Measurements from ENCODE around the gene C5orf52.

The C5orf52 gene

DNA sequence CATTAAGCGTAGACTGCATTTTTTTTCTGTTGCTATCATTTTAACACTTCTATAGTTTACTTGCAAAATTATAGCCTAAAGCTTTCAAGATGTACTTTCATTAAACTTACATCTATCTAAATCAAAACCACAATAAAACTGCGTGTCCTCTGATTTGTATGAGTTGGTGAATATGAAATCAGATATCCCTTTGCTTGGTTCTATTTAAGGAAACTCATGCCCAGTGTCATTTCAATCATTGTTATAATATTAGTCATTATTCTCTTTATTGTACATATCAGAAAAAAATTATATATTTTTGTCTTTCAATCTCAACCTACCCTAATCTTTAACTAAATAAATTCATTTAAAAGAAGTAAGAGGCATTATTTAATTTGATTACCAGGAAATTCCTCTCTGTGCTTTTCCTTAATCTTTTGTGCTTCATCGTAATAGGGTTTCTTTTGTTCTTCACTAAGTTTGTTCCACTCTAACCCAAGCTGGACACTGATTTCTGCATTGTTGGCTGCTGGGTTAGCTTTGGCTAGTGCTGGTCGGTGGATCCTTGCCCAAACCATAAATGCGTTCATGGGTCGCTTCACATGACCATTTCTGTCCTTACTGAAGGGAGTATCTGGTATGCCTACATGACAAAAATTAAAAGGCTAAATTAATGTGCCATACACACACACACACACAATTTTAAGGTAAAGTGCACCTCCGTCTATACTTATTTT is 22.9 kb upstream of the C5orf52 start:
- no peaks in the 10 kb centered on the region for H3K36me3 ChIP-seq (replicated peaks)
- no peak overlapping the region for H3K4me3 ChIP-seq (ENCODE audit: low read depth, low read length)
- TF ChIP-seq, protein P1, sequence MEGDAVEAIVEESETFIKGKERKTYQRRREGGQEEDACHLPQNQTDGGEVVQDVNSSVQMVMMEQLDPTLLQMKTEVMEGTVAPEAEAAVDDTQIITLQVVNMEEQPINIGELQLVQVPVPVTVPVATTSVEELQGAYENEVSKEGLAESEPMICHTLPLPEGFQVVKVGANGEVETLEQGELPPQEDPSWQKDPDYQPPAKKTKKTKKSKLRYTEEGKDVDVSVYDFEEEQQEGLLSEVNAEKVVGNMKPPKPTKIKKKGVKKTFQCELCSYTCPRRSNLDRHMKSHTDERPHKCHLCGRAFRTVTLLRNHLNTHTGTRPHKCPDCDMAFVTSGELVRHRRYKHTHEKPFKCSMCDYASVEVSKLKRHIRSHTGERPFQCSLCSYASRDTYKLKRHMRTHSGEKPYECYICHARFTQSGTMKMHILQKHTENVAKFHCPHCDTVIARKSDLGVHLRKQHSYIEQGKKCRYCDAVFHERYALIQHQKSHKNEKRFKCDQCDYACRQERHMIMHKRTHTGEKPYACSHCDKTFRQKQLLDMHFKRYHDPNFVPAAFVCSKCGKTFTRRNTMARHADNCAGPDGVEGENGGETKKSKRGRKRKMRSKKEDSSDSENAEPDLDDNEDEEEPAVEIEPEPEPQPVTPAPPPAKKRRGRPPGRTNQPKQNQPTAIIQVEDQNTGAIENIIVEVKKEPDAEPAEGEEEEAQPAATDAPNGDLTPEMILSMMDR (IDR thresholded peaks at IDR 0.05; ENCODE audit: low read depth, low read length, missing control alignments) = no peak
- no peak overlapping the region for H3K27ac ChIP-seq
- in situ Hi-C loops (cut with HindIII; ENCODE audit: low pct_ligation_motif_present, low sequenced_read_pairs) = no loop called here
- DNase-seq = no peak
- H3K27me3 ChIP-seq (replicated peaks) = no peaks in the 10 kb centered on the region

- DNase-seq = no peak
- H3K27me3 ChIP-seq (replicated peaks) = no peaks in the 10 kb centered on the region
- in situ Hi-C loops (cut with HindIII; ENCODE audit: low pct_ligation_motif_present, low sequenced_read_pairs) = no loop called here
- no peak overlapping the region for H3K27ac ChIP-seq
- no peak overlapping the region for H3K4me3 ChIP-seq (ENCODE audit: low read depth, low read length)
- H3K36me3 ChIP-seq (replicated peaks) = no peaks in the 10 kb centered on the region
- TF ChIP-seq, protein P1 (IDR thresholded peaks at IDR 0.05; ENCODE audit: low read depth, low read length, missing control alignments) = no peak
These were observed 22.2 kb upstream of the C5orf52 start for GRCh38 chr5:157649101-157649500.

- in situ Hi-C loops (cut with HindIII; ENCODE audit: low pct_ligation_motif_present, low sequenced_read_pairs) = no loop called here
- DNase-seq = no peak
- Histone ChIP-seq H3K27ac (no peak overlapping the region), H3K27me3 (replicated peaks) (no peaks in the 10 kb centered on the region), H3K36me3 (replicated peaks) (no peaks in the 10 kb centered on the region), H3K4me3 (ENCODE audit: low read depth, low read length) (no peak overlapping the region)
- TF ChIP-seq, protein P1 (IDR thresholded peaks at IDR 0.05; ENCODE audit: low read depth, low read length, missing control alignments) = no peak
These were observed 20.2 kb upstream of the C5orf52 start for GRCh38 chr5:157650991-157651611.

DNA sequence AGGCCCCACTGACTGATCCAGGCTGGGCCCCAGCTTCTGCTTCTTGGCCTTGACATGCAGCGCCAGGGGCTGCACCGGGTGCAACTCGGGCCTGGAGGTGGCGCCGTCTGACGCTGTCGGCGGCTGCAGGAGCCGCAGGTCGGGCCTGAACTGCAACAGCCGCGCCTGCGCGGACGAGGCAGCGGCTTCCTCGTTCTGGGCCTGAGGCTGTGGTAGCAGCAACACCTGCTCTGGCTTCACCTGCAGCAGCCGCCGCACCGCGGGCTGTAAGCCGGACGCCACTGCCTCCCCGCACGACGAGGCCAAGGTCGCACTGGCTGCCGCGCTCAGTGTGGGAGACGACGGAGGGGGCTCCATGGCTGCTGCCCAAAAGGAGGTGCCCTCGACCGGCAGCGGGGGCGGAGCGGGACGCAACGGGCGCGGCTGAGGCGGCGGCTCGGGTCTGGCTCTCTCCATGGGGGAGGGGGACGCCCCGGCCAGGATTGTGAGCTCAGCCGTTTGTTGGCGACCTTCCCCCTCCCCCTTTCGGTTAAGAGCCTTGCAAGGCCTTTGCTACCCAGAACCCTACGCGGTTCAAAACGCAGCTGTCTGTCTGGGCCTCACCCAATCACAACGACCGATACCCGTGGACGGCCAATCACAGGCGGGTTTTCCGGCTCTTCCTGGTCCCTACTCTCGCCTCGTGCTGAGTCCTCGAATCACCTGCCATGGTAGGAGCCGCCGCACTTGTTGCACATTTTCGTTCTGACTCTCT is 19.5 kb upstream of the C5orf52 start:
- H3K36me3 ChIP-seq (replicated peaks) = no peaks in the 10 kb centered on the region
- H3K27me3 ChIP-seq (replicated peaks) = no peaks in the 10 kb centered on the region
- TF ChIP-seq, protein P1 (IDR thresholded peaks at IDR 0.05; ENCODE audit: low read depth, low read length, missing control alignments) = peak; percentile 56
- H3K4me3 ChIP-seq (ENCODE audit: low read depth, low read length) = peak overlapping the region; percentile 53
- in situ Hi-C loops (cut with HindIII; ENCODE audit: low pct_ligation_motif_present, low sequenced_read_pairs) = no loop called here
- peak; percentile 8 for DNase-seq
- no peak overlapping the region for H3K27ac ChIP-seq

- Histone ChIP-seq H3K4me3 (ENCODE audit: low read depth, low read length) (peak within 1 kb of the TSS; percentile 53), H3K36me3 (replicated peaks) (no peaks in the 10 kb centered on the region), H3K27me3 (replicated peaks) (no peaks in the 10 kb centered on the region), H3K27ac (no peak within 1 kb of the TSS)
- TF ChIP-seq, protein P1 (IDR thresholded peaks at IDR 0.05; ENCODE audit: low read depth, low read length, missing control alignments) = no peak
- DNase-seq = no peak
- in situ Hi-C loops (cut with HindIII; ENCODE audit: low pct_ligation_motif_present, low sequenced_read_pairs) = no loop called here
These were observed 19.0 kb upstream of the C5orf52 start, which contains the start of gene SOX30 for GRCh38 chr5:157652377-157652692. Gene SOX30 (minus strand): TSS chr5:157652438. CDS start chr5:157652078, 360 bp downstream.
